Activated T-helper 17 cell treated with anti-CD3 and anti-CD28 coated beads, Interleukin-2, amount 50 U/mL, for 72 hours (primary cell): Measurements from ENCODE around the gene CR1. TPM values are rescaled to one million over a fixed set of nuclear protein-coding genes. Genes with fewer than 3 reads are reported as not detected.
"Not testable (repeated sequence)": the region's sequence is repeated elsewhere in the genome, so short reads cannot be mapped to it uniquely, and the experiment has no call there.

ENCODE experiments used
- ATAC-seq: fragments of 150-1000 bp; cut with Tn5 transposase; replicated peaks from 2 replicates; pipeline ENCODE4 v1.10.0; 2021; ENCODE audit warnings: mild to moderate bottlenecking, moderate library complexity
- H3K27ac Mint-ChIP-seq: one replicate; pipeline ENCODE4 v1.8.0; 2022; ENCODE audit warnings: mixed read lengths
- H3K27me3 Mint-ChIP-seq: one replicate; pipeline ENCODE4 v1.8.0; 2022; ENCODE audit warnings: mixed read lengths
- H3K36me3 Mint-ChIP-seq: one replicate; pipeline ENCODE4 v1.8.0; 2022; ENCODE audit warnings: low read depth, mild to moderate bottlenecking, mixed read lengths
- H3K4me1 Mint-ChIP-seq: one replicate; pipeline ENCODE4 v1.8.0; 2022; ENCODE audit warnings: mixed read lengths
- H3K4me3 Mint-ChIP-seq: one replicate; pipeline ENCODE4 v1.8.0; 2022; ENCODE audit warnings: mild to moderate bottlenecking, mixed read lengths
- H3K9me3 Mint-ChIP-seq: one replicate; pipeline ENCODE4 v1.8.0; 2022; ENCODE audit warnings: mixed read lengths
- total RNA-seq, 2 donors: library from RNA; stranded (reverse); gene quantifications; one replicate each; pipeline ENCODE4 v1.2.3, GENCODE V29; 2022

CR1 gene
- total RNA-seq, 2 donors from 2014 or later, result 0.17 to 0.19 TPM

DNA sequence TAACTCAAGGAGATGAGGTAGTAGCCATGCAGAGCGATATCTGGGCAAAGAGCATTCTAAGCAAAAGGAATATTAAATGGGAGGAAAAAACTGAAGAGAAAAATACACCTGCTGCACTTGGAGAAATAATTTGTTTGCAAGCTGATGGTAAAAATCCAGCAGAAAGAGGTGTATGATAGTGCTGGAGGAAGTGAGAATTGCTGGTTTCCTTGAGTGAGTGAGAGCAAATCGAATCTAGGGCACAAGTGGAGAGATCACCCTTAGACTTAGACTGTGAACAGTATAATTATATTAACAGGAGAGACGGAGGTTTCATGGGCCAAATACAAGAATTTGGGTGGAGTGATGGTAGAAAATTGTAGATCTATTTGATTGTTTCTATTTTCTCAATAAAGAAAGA is 2.7 kb upstream of the CR1 start:
- Mint-ChIP-seq H3K36me3 (no peaks in the 10 kb centered on the region), H3K4me3 (no peak overlapping the region), H3K27ac (no peak overlapping the region), H3K9me3 (no peaks in the 10 kb centered on the region), H3K27me3 (peaks cover 18% of the 10 kb centered on the region), H3K4me1 (peaks cover 4% of the 10 kb centered on the region)
- no peak for ATAC-seq

DNA sequence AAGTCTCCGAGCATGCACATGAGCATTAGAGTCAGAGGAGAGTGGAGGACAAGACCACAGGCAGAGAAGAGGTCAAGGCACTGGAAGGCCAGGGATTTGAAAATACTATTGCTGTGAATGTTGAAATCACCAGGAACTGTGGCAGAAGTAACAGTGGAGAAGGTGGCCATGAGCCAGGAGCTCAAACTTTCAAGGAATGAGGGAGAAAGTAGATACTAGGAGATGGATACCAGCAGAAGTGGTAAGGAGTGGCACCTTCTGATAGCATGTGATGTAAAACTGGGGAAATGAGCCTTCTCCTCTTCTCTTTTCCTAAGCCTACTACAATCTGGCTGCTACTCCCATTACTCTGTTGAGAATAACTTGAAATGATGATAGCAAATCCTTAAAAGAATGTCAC is 1.8 kb upstream of the CR1 start:
- H3K9me3 Mint-ChIP-seq, result no peaks in the 10 kb centered on the region
- H3K27me3 Mint-ChIP-seq, result peaks cover 21% of the 10 kb centered on the region
- no peaks in the 10 kb centered on the region for H3K36me3 Mint-ChIP-seq

DNA sequence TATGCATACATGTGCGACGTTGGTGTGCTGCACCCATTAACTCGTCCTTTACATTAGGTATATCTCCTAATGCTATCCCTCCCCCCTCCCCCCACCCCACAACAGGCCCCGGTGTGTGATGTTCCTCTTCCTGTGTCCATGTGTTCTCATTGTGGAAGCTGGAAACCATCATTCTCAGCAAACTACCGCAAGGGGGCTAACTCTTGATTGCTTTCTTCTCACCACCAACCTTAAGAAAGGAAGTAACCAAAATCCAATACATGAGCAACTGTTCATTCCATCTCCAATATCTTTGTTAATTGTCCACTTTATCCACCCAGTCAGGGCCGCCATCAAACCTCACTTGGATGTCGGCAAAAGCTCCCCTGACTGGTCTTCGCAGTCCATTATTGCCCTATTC is 676 bp upstream of the CR1 start:
- not testable (repeated sequence) for H3K4me1 Mint-ChIP-seq, H3K36me3 Mint-ChIP-seq, H3K27ac Mint-ChIP-seq, H3K9me3 Mint-ChIP-seq, ATAC-seq
- Mint-ChIP-seq H3K27me3 (peaks cover 25% of the 10 kb centered on the region), H3K4me3 (peak overlapping the region; percentile 59)

More for the DNA sequence above, 1.8 kb upstream of the CR1 start:
- peaks cover 4% of the 10 kb centered on the region for H3K4me1 Mint-ChIP-seq
- no peak overlapping the region for H3K4me3 Mint-ChIP-seq
- H3K27ac Mint-ChIP-seq, result no peak overlapping the region
- no peak for ATAC-seq

DNA sequence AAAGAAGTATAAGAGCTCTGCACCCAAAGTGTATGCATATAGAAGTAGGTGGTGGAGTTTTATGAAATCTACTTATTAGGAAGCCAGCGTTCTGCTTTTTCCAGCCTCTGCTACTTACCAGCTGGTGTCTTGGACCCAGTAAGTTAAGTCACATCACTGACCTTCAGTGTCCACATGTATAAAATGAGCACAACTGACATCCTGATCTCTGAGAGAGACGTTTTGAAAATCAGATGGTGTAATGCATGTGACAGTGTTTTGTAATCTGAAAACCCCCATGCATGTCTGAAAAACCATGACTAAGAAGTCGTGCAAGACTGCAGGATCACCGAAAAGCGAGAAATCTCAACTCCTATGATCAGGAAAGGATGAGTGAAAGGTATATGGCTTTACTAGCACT is 2.0 kb downstream of the CR1 start:
- ATAC-seq, result no peak
- H3K36me3 Mint-ChIP-seq, result no peaks in the 10 kb centered on the region
- no peak overlapping the region for H3K27ac Mint-ChIP-seq
- no peak overlapping the region for H3K4me3 Mint-ChIP-seq
- H3K9me3 Mint-ChIP-seq, result no peaks in the 10 kb centered on the region
- peaks cover 36% of the 10 kb centered on the region for H3K27me3 Mint-ChIP-seq
- peaks cover 9% of the 10 kb centered on the region for H3K4me1 Mint-ChIP-seq

DNA sequence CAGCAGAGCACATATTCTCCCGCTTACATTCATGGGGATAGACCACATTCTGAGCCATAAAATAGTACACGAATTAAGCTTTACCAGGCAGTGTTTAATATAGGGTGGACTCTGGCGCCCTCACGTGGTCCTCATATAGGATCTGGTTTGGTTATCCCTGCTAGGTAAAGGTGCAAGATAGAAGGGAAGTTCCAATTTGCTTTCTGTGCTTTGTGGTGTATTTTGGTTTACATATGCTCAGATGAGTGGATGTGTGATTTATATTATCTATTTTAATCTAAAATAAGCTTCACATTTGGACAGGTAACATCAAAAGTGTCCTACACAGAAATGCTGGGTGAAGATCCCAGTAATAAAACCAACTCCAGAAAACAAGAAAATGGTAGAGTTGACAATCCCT is 3.6 kb downstream of the CR1 start:
- Mint-ChIP-seq H3K4me1 (peaks cover 9% of the 10 kb centered on the region), H3K9me3 (no peaks in the 10 kb centered on the region), H3K4me3 (no peak overlapping the region), H3K27me3 (peaks cover 40% of the 10 kb centered on the region), H3K27ac (peak overlapping the region; percentile 76), H3K36me3 (no peaks in the 10 kb centered on the region)
- peak; percentile 66 for ATAC-seq

DNA sequence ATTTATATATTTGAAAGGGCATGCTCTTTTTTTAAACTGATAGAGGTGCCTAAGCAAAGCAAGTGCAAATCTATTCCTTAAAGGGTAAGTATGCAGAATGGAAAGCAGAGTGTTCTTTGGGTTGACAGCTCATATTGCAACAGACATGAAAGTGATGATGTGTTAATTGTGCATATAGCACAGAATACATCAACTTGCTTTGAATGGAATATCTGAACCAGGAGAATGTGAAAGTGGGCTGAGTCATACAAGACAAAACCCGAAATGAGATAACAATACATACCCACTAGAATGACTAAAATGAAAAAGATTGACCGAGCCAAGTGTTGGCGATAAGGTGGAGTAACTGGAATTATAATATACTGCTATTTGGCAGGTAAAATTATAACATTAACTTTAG is 4.3 kb downstream of the CR1 start:
- no peak overlapping the region for H3K27ac Mint-ChIP-seq
- H3K36me3 Mint-ChIP-seq, result no peaks in the 10 kb centered on the region
- H3K4me3 Mint-ChIP-seq, result no peak overlapping the region
- peaks cover 39% of the 10 kb centered on the region for H3K27me3 Mint-ChIP-seq
- no peaks in the 10 kb centered on the region for H3K9me3 Mint-ChIP-seq
- peaks cover 9% of the 10 kb centered on the region for H3K4me1 Mint-ChIP-seq
- ATAC-seq, result peak; percentile 88

DNA sequence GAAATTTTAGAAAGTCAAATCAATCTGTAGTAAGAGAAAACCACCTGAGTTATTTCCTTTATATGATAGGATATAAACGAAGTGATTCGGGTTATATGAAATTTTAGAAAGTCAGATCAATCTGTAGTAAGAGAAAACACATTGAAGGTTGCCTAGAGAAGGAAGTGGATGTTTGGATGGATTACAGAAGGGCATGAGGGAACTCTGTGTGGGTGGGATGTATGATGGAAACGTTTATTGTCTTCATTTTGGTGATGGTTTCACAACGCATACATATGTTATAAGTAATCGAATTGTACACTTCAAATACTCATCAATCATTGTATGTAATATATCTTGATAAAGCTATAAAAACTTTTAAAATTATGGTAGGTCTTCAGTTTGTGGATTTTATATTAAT is 5.1 kb downstream of the CR1 start:
- H3K4me3 Mint-ChIP-seq, result no peak overlapping the region
- H3K9me3 Mint-ChIP-seq, result no peaks in the 10 kb centered on the region
- H3K36me3 Mint-ChIP-seq, result no peaks in the 10 kb centered on the region

DNA sequence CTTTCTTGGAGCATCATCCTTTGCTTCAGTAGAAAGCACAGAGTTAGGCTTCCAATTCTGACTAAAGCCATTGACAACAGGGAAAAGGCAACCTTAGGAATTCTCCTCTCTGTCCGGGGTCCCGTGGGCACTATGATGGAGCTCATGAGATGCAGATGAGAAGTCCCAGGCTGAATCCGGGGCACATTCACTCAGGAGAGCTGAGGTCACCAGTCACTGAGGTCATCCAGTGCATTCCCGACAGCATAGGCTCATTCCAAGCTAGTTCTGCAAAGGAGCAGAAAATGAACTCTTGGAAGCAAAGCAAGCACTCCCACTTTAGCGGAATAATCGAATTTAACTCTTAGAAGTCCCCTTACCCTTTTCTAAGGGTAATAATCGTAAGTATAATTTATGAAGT is 6.8 kb downstream of the CR1 start:
- Mint-ChIP-seq H3K27me3 (peaks cover 32% of the 10 kb centered on the region), H3K4me1 (peaks cover 4% of the 10 kb centered on the region), H3K9me3 (no peaks in the 10 kb centered on the region), H3K36me3 (peaks cover 6% of the 10 kb centered on the region), H3K27ac (no peak overlapping the region), H3K4me3 (no peak overlapping the region)
- no peak for ATAC-seq

More for the DNA sequence above, 5.1 kb downstream of the CR1 start:
- no peak for ATAC-seq
- Mint-ChIP-seq H3K4me1 (peaks cover 4% of the 10 kb centered on the region), H3K27me3 (peaks cover 32% of the 10 kb centered on the region), H3K27ac (no peak overlapping the region)

DNA sequence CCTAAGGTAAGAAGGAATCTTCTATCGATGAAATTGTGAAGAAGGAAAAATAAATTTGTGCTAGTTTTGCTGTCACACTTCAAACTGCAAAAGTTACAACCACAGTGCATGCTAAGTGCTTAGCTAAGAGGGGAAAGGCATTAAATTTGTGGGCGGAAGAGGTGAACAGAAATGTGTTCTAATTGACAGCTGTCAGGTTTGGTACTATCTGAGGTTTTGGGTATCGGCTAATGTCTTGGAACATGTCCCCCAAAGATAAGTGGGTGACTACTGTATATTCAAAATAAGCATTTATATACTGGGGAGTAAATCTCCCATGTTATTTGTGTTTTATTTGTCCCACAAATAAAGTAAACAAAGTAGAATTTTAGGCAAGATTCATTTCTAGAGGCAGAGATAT is 8.0 kb downstream of the CR1 start:
- Mint-ChIP-seq H3K9me3 (no peaks in the 10 kb centered on the region), H3K4me1 (peaks cover 4% of the 10 kb centered on the region)

DNA sequence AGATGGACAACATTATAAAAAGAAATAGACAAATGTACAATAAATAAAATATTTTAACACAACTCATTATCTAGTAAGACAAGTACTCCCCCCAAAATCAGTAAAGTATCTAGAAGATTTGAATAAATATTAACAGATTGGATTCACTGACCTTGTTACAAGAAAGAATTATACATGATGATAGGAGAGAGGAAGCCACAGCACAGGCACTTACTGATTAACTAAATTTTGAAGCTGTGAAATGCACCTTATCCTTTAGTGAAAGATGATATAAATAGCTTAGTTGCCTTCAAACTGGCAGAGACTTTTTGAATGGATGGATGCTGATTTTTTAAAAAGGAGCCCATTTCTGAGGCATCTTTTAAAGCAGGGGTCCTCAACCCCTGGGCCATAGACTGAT is 8.5 kb downstream of the CR1 start:
- Mint-ChIP-seq H3K27ac (no peak overlapping the region), H3K4me3 (no peak overlapping the region), H3K4me1 (peaks cover 4% of the 10 kb centered on the region), H3K9me3 (no peaks in the 10 kb centered on the region), H3K36me3 (peaks cover 6% of the 10 kb centered on the region), H3K27me3 (peaks cover 26% of the 10 kb centered on the region)
- ATAC-seq, result no peak

More for the DNA sequence above, 8.0 kb downstream of the CR1 start:
- H3K4me3 Mint-ChIP-seq, result no peak overlapping the region
- peaks cover 6% of the 10 kb centered on the region for H3K36me3 Mint-ChIP-seq
- H3K27ac Mint-ChIP-seq, result no peak overlapping the region
- peaks cover 31% of the 10 kb centered on the region for H3K27me3 Mint-ChIP-seq
- ATAC-seq, result no peak

DNA sequence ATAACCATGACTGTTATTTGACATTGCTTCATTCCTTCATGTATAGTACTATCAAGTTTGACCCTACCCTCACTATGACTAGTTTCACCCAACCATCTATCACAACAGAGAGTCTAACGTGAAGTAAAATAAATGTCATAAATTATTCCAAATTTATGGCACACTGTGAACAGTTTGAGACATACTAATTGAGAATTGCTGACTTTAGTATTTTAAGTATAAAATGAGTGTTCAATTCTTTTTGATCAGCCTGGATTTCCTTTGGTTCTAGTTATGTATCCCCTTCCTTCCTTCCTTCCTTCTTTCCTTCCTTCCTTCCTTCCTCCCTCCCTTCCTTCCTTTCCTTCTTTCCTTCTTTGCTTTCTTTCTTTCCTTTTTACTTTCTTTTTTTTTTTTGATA is 14.5 kb downstream of the CR1 start:
- H3K9me3 Mint-ChIP-seq, result no peaks in the 10 kb centered on the region
- ATAC-seq, result no peak
- H3K27ac Mint-ChIP-seq, result no peak overlapping the region
- no peaks in the 10 kb centered on the region for H3K4me1 Mint-ChIP-seq
- peaks cover 10% of the 10 kb centered on the region for H3K27me3 Mint-ChIP-seq
- peaks cover 6% of the 10 kb centered on the region for H3K36me3 Mint-ChIP-seq
- no peak overlapping the region for H3K4me3 Mint-ChIP-seq

DNA sequence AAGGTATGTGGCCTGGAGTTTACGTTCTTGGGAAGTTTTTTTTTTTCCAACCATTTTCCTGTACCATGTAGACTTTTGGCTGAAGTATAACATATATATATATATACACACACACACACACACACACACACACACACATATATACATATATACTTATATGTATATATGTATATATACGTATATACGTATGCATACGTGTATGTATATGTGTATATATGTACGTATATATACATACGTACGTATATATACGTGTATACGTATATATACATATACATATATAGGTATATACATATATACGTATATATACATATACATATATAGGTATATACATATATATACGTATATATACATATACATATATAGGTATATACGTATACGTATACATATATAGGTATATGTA is 18.9 kb downstream of the CR1 start:
- no peak for ATAC-seq
- no peaks in the 10 kb centered on the region for H3K9me3 Mint-ChIP-seq
- H3K36me3 Mint-ChIP-seq, result no peaks in the 10 kb centered on the region
- H3K4me3 Mint-ChIP-seq, result no peak overlapping the region
- H3K4me1 Mint-ChIP-seq, result no peaks in the 10 kb centered on the region
- no peaks in the 10 kb centered on the region for H3K27me3 Mint-ChIP-seq
- H3K27ac Mint-ChIP-seq, result no peak overlapping the region

DNA sequence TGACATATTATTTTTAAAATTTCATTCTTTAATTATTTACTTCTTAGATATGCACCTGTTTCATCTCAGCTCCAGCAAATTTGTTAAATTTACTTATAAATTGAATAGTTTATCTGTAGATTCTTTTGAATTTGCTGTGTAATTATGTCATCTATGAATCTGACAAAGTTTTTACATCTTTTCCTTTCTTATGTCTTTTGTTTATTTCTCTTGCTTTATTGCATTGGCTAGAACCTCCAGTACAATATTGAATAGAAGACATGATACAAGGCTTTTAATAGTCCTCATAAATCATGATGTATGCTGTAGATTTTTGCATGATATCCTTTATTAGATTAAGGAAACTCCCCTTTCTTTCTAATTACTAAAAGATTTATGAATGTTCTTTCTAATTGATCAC is 20.8 kb downstream of the CR1 start:
- Mint-ChIP-seq H3K9me3 (no peaks in the 10 kb centered on the region), H3K4me1 (no peaks in the 10 kb centered on the region), H3K27me3 (no peaks in the 10 kb centered on the region), H3K4me3 (no peak overlapping the region), H3K36me3 (no peaks in the 10 kb centered on the region), H3K27ac (no peak overlapping the region)
- ATAC-seq, result no peak

DNA sequence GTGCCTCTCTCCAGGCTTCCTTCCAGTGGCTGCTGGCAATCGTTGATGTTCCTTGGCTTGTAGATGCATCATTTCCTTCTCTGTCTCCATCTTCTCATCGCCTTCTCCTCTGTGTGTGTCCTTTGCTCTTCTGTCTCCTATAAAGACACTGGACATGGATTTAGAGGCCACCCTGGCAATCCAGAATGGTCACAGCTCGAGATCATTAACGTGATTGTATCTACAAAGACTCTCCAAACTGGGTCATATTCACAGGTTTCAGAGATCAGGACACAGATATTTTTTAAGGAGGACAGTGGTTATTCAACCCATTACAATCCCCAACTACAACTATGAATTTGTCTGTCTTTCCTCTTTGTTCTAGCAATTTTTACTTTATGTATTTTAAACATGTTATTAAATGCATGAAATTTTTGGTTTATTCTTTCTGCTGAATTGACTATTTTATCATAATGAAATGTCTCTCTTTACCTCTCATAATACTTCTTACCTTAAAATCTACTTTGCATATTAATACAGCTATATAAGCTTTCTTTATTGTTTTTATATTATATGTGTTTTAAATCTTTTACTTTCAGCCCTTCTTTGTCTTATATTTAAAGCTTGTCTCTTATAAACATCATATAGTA is 22.8 kb downstream of the CR1 start:
- no peaks in the 10 kb centered on the region for H3K36me3 Mint-ChIP-seq
- no peak for ATAC-seq
- no peak overlapping the region for H3K4me3 Mint-ChIP-seq
- no peaks in the 10 kb centered on the region for H3K27me3 Mint-ChIP-seq
- H3K9me3 Mint-ChIP-seq, result no peaks in the 10 kb centered on the region
- no peak overlapping the region for H3K27ac Mint-ChIP-seq
- no peaks in the 10 kb centered on the region for H3K4me1 Mint-ChIP-seq

DNA sequence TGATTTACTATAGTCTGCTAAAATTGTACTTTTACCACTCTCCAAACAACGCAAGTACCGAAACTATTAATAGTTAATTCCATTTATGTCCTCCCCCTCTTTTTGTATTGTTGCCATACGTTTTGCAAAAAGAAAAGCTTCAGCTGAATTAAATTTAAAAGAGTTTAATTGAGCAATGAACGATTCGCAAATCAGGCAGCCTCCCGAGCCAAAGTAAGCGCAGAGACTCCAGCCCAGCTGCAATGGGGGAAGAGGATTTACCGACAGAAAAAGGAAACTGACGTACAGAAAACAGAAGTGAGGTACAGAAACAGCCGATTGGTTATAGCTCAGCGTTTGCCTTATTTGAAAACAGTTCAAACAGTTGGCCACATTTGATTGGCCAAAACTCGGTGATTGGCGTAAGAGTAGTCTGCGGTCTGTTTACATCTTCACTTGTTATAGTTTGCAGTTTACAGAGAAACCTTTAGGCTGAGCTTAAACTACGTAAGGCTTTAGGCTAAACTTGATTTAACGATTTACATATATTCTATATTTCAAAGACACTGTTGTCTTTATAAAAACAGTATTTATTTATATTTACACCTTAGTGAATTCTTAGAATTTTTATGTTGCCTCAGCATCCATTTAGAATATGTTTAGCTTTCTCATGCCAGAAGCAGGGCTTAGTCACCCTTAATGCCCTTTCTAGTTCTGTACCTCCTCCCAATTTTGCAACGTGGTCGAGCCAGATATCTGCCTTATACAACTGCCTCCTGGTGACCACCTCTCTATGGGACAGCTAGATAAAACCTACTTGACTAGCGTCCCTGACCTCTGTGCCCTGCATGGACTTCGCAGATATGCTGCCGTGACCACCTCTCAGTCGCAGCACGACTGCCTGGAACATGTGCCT is 23.8 kb downstream of the CR1 start:
- ATAC-seq, result no peak
- H3K4me1 Mint-ChIP-seq, result no peaks in the 10 kb centered on the region
- H3K36me3 Mint-ChIP-seq, result no peaks in the 10 kb centered on the region
- no peaks in the 10 kb centered on the region for H3K27me3 Mint-ChIP-seq
- no peak overlapping the region for H3K27ac Mint-ChIP-seq
- H3K4me3 Mint-ChIP-seq, result no peak overlapping the region
- no peaks in the 10 kb centered on the region for H3K9me3 Mint-ChIP-seq
